BLaER1 treated with 17β-estradiol and CSF1 and Interleukin-3, amounts not matched to agents 10 nM and 100 nM (cell line): ENCODE measurements around the gene YBX2.
"Not testable (repeated sequence)": the region's sequence is repeated elsewhere in the genome, so short reads cannot be mapped to it uniquely, and the experiment has no call there.

Experiments used
- H3K27ac ChIP-seq, 11 experiments: shearing (Covaris generic); formaldehyde crosslinking; 2 replicates each; pipeline ENCODE4 v1.8.1; 2022
- H3K27me3 ChIP-seq, 11 experiments: shearing (Covaris generic); formaldehyde crosslinking; 2 replicates each; pipeline ENCODE4 v1.8.1; 2022
- H3K36me3 ChIP-seq, 11 experiments: shearing (Covaris generic); formaldehyde crosslinking; 2 replicates each; pipeline ENCODE4 v1.8.1; 2022
- H3K4me1 ChIP-seq, 10 experiments: shearing (Covaris generic); formaldehyde crosslinking; 2 replicates each; pipeline ENCODE4 v1.8.1; 2022
- H3K4me2 ChIP-seq, 11 experiments: shearing (Covaris generic); formaldehyde crosslinking; 2 replicates each; pipeline ENCODE4 v1.8.1; 2022
- H3K4me3 ChIP-seq, 10 experiments: shearing (Covaris generic); formaldehyde crosslinking; 2 replicates each; pipeline ENCODE4 v1.8.1; 2022
- H3K9ac ChIP-seq, 11 experiments: shearing (Covaris generic); formaldehyde crosslinking; 2 replicates each; pipeline ENCODE4 v1.8.1; 2022
- H3K9me3 ChIP-seq, 11 experiments: shearing (Covaris generic); formaldehyde crosslinking; replicated peaks in 1 of 11; 2 replicates each; pipeline ENCODE4 v1.8.1; 2022
- H4K20me1 ChIP-seq, 11 experiments: shearing (Covaris generic); formaldehyde crosslinking; 2 replicates each; pipeline ENCODE4 v1.8.1; 2022
- Cebpa-rat ChIP-seq, 11 experiments: shearing (Covaris generic); IDR thresholded peaks; 2 replicates each; pipeline ENCODE4 v1.8.1; 2022

YBX2 gene

DNA sequence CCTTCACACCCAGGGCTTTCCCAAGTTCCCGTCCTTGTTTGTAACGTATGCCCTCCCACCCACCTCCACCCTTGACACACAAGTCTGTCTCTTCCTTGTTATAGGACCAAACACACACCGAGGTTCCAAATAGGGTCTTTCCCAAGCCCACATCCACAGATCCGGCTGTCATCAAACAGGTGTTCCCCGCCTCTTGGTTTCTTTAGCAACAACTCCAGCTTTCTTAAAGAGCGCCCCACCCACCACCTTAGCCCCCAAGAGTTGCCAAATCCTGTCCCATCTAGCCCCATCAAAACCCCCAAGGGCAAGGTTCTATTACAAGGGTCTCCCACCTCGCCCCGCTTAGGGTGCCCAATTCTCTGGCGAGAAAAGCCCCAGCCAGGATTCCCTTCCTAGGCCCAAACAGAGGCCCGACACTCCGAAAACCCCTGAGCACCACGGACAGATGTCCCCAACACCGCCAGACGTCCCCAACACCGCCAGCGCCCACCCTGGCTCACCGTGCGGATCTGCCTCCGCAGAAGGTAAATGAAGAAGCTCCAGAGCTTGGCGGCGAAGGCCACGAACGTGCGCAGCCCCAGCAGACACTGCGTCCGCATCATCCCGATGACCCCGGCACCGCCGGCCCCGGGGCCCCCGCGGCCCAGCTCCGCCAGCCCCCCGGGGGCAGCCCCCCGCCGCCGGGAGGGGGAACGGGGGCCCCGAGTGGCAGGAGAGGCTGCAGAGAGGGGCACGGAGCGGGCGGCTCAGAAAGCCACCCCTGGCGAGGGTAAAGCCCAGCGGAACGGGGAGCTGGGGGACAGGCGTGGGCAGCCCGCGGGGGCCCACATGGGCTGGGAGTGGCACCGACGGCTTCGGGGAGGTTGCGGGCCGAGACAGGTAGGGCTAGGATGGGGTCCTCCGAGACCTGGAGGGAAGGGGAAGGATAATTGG, 43.5 kb downstream of the YBX2 start:
- Histone ChIP-seq H3K36me3 (peaks cover 34 to 58% (median 43%) of the 10 kb centered on the region in 11 experiments), H3K4me2 (peak overlapping the region; percentile 88 to 99 (median 96)), H3K4me1 (peaks cover 25 to 44% (median 34%) of the 10 kb centered on the region in 10 experiments), H4K20me1 (peaks cover 0 to 55% (median 35%) of the 10 kb centered on the region in 11 experiments; a peak in 17 of 22 replicates), H3K9me3 (no peaks in the 10 kb centered on the region), H3K4me3 (peak overlapping the region; percentile 88 to 98 (median 96)), H3K27ac (peak overlapping the region; percentile 90 to 99 (median 97)), H3K27me3 (no peaks in the 10 kb centered on the region), H3K9ac (peak overlapping the region; percentile 86 to 98 (median 96))
- no peak for TF ChIP-seq Cebpa-rat (IDR thresholded peaks at IDR 0.05)

DNA sequence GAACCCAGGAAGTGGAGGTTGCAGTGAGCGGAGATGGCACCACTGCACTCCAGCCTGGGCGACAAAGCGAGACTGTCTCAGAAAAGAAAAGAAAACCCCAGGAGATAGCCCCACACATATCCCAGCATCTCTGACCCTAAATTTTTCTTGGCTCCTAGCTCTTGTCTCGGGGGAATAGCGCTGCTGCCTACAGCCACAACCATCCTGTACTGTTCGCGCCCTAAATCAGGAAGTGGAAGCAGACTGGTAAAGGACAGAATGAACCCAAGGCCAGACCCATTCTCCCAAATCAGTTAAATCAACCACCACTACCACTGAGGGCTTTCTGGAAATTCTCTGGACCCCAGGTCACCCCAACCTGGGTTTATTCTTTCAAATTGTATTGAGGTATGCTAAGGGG, 44.6 kb downstream of the YBX2 start:
- Histone ChIP-seq H3K36me3 (peaks cover 34 to 58% (median 43%) of the 10 kb centered on the region in 11 experiments), H3K27ac (peak overlapping the region; percentile 90 to 99 (median 97); a peak in 21 of 22 replicates), H3K4me1 (peaks cover 25 to 44% (median 34%) of the 10 kb centered on the region in 10 experiments), H3K4me2 (peak overlapping the region; percentile 88 to 99 (median 96)), H3K27me3 (no peaks in the 10 kb centered on the region), H3K9me3 (no peaks in the 10 kb centered on the region), H3K9ac (peak overlapping the region; percentile 86 to 98 (median 96)), H3K4me3 (peak overlapping the region; percentile 88 to 98 (median 96)), H4K20me1 (peaks cover 0 to 54% (median 35%) of the 10 kb centered on the region in 11 experiments; a peak in 17 of 22 replicates)
- TF ChIP-seq Cebpa-rat (IDR thresholded peaks at IDR 0.05) = no peak

DNA sequence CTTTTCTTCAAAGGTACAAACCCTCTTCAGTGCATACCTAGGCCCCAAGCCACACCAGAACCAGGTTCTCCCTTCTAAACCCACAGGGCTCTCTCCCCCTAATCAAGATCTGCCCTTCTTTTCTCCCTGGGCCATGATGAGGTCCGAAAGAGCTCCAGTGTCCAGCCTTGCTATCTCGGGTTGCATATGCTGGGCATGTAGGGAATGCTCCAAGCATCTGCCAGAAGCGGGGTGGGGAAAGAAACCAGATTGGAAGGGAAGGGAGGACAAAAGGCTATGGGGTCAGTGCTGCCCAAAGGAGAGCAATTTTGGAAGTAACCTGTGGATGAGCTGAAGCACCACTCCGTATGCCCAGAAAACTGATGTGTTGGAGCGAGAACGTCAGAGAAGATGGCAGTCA, 45.2 kb downstream of the YBX2 start:
- TF ChIP-seq Cebpa-rat (IDR thresholded peaks at IDR 0.05) = no peak

DNA sequence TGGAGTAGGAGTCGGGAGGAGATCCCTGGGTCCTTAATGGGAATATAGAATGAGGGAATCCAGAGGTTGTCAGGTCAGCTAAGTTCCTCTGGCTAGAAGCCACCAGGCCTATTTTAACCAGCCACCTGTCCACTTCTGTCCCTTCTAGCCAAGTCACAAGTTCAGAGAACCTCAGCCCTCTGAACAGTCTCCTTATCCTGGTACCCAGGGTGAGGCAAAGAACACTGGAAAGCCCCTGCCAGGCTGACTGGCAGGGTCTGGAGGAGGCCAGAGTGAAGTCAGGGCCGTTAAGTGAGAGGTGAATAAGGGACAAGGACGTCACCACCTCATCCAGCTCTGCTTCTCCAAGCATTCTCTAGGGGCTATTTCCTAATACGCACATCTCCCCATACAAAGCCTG, 45.6 kb downstream of the YBX2 start:
- H3K9ac ChIP-seq = peak overlapping the region; percentile 86 to 98 (median 96)
- peaks cover 39 to 58% (median 43%) of the 10 kb centered on the region in 11 experiments for H3K36me3 ChIP-seq
- TF ChIP-seq Cebpa-rat (IDR thresholded peaks at IDR 0.05) = no peak
- no peaks in the 10 kb centered on the region for H3K9me3 ChIP-seq
- no peaks in the 10 kb centered on the region for H3K27me3 ChIP-seq
- peak overlapping the region in 8 of 11 experiments; percentile 90 to 99 (median 98); a peak in 13 of 22 replicates for H3K27ac ChIP-seq
- peak overlapping the region in 8 of 10 experiments; percentile 88 to 98 (median 96); a peak in 14 of 20 replicates for H3K4me3 ChIP-seq
- H4K20me1 ChIP-seq = peaks cover 0 to 61% (median 35%) of the 10 kb centered on the region in 11 experiments; a peak in 17 of 22 replicates
- H3K4me2 ChIP-seq = peak overlapping the region; percentile 88 to 99 (median 96)
- peaks cover 26 to 40% (median 31%) of the 10 kb centered on the region in 10 experiments for H3K4me1 ChIP-seq

More for the DNA sequence above, 45.2 kb downstream of the YBX2 start:
- H3K9ac ChIP-seq = peak overlapping the region; percentile 86 to 98 (median 96)
- peak overlapping the region; percentile 88 to 99 (median 96) for H3K4me2 ChIP-seq
- peak overlapping the region in 10 of 11 experiments; percentile 90 to 99 (median 96); a peak in 19 of 22 replicates for H3K27ac ChIP-seq
- peaks cover 0 to 60% (median 35%) of the 10 kb centered on the region in 11 experiments; a peak in 17 of 22 replicates for H4K20me1 ChIP-seq
- no peaks in the 10 kb centered on the region for H3K27me3 ChIP-seq
- peaks cover 25 to 40% (median 32%) of the 10 kb centered on the region in 10 experiments for H3K4me1 ChIP-seq
- no peaks in the 10 kb centered on the region for H3K9me3 ChIP-seq
- H3K36me3 ChIP-seq = peaks cover 34 to 58% (median 43%) of the 10 kb centered on the region in 11 experiments
- peak overlapping the region; percentile 88 to 98 (median 96) for H3K4me3 ChIP-seq

DNA sequence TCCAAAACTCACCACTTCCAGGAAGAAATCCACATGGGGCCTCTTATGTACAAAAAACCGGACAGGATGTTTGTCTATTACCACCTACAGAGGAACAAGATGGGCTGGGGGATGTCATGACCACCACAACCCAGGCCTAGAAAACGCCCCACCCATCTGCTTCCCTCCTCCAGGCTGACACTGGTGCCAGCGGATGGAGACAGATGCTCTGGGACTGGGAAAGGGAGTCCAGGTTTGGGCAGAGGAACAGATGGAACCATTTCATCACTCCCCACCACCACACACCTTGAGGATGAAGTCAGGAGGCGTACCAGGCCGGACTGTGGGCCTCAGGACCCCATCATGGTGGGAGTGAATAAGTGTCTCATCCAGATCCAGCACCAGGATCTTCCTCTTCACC, 47.7 kb downstream of the YBX2 start:
- Histone ChIP-seq H3K27me3 (no peaks in the 10 kb centered on the region), H3K9me3 (no peaks in the 10 kb centered on the region), H3K27ac (no peak overlapping the region), H3K36me3 (peaks cover 36 to 59% (median 49%) of the 10 kb centered on the region in 11 experiments), H3K4me3 (no peak overlapping the region), H3K4me1 (peaks cover 20 to 38% (median 26%) of the 10 kb centered on the region in 10 experiments), H3K9ac (peak overlapping the region in 9 of 11 experiments; percentile 5 to 46 (median 18); a peak in 9 of 22 replicates), H4K20me1 (peaks cover 0 to 61% (median 35%) of the 10 kb centered on the region in 11 experiments; a peak in 17 of 22 replicates), H3K4me2 (no peak overlapping the region)
- no peak for TF ChIP-seq Cebpa-rat (IDR thresholded peaks at IDR 0.05)

DNA sequence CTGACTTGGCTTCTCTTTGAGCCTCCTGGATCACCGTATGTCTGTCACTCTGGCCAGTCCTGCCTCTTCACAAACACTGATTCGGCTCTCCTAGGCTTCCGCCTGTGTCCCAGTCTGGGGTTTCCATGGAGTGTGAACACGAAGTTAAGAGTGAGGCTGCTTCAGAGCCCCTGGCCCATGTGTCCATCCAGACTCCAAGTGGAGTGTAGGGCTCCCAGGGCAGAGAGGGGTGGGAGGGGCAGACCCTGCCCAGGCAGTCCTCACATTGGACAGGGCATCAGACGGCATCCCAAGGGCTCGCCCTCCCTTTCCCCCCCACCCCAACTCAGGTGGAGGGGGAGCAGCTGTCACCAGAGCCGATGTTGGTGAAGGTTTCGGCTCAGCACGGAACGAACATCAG, 50.6 kb downstream of the YBX2 start:
- H3K9ac ChIP-seq = peak overlapping the region in 9 of 11 experiments; percentile 33 to 100 (median 96); a peak in 11 of 22 replicates
- H3K4me2 ChIP-seq = peak overlapping the region in 4 of 11 experiments; percentile 88 to 99 (median 98); a peak in 6 of 22 replicates
- peaks cover 9 to 40% (median 26%) of the 10 kb centered on the region in 11 experiments; a peak in 18 of 22 replicates for H4K20me1 ChIP-seq
- peak overlapping the region in 2 of 10 experiments; percentile 97 to 99; a peak in 3 of 20 replicates for H3K4me3 ChIP-seq
- peaks cover 24 to 42% (median 30%) of the 10 kb centered on the region in 10 experiments for H3K4me1 ChIP-seq
- not testable (repeated sequence) for H3K27me3 ChIP-seq, H3K9me3 ChIP-seq
- peak overlapping the region in 3 of 11 experiments; percentile 96 to 100 (median 99); a peak in 4 of 22 replicates for H3K27ac ChIP-seq
- H3K36me3 ChIP-seq = peaks cover 45 to 66% (median 53%) of the 10 kb centered on the region in 11 experiments

DNA sequence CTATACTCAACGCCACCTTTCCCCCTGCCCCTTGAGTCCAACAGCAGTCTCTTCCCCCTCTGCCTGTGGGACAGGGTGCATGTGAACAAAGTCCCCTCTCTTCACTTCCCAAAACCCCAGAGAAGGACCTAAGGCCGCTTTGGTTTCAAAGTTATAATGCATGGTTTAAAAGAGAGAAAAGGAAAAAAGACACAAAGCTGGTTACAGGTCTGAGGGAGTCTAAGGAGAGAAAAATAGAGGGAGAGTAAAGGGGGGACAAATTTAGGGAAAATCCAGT, 51.0 kb downstream of the YBX2 start:
- peak overlapping the region; percentile 91 to 100 (median 96) for H3K9ac ChIP-seq
- peaks cover 42 to 64% (median 52%) of the 10 kb centered on the region in 11 experiments for H3K36me3 ChIP-seq
- peak overlapping the region; percentile 85 to 100 (median 96); a peak in 21 of 22 replicates for H3K27ac ChIP-seq
- H3K4me1 ChIP-seq = peaks cover 20 to 38% (median 26%) of the 10 kb centered on the region in 10 experiments
- TF ChIP-seq Cebpa-rat (IDR thresholded peaks at IDR 0.05) = no peak
- H3K27me3 ChIP-seq = no peaks in the 10 kb centered on the region
- peak overlapping the region; percentile 87 to 100 (median 97) for H3K4me2 ChIP-seq
- peaks cover 5 to 35% (median 22%) of the 10 kb centered on the region in 11 experiments; a peak in 17 of 22 replicates for H4K20me1 ChIP-seq
- H3K4me3 ChIP-seq = peak overlapping the region; percentile 86 to 99 (median 90); a peak in 19 of 20 replicates
- H3K9me3 ChIP-seq = no peaks in the 10 kb centered on the region

DNA sequence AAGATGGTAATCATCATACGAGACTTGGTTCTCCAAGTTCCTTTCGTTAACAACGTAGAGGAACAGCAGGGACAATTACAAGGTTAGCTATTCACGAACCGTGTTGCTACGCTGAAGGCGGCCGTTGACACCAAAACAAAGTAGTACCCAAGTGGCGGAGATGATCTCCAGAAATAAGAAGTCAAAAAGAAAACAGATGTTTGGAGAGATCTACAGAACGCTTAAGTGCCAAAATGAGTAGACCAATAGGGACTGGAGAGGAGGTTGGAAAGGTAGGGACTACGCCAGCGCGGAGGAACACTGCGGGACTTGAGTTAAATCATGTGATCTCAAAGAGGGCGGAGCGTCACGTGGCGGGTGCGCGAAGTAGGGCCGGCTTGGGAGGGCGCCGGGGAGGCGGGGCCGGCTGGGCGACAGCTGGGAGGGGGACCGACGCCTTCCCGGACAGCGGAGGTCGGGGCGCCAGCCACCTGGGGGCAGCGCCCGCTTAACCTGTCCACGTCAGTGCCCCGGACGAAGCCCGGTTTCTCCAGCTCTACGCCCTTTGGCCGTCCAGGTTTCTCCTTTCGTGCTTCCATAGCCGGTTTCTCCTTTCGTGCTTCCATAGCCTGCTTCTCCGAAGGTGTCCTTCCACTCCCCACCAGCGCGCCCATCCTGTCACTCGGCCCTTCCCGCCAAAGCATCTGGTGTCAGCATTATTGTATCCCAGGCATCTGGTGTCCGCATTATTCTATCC, 51.6 kb downstream of the YBX2 start:
- Histone ChIP-seq H3K27me3 (no peaks in the 10 kb centered on the region), H4K20me1 (peaks cover 4 to 30% (median 17%) of the 10 kb centered on the region in 11 experiments; a peak in 15 of 22 replicates), H3K4me2 (peak overlapping the region; percentile 87 to 100 (median 97)), H3K9ac (peak overlapping the region; percentile 91 to 100 (median 96)), H3K36me3 (peaks cover 42 to 62% (median 52%) of the 10 kb centered on the region in 11 experiments), H3K4me1 (peaks cover 19 to 33% (median 24%) of the 10 kb centered on the region in 10 experiments), H3K4me3 (peak overlapping the region; percentile 86 to 99 (median 90)), H3K27ac (peak overlapping the region; percentile 85 to 100 (median 96)), H3K9me3 (no peaks in the 10 kb centered on the region)
- TF ChIP-seq Cebpa-rat (IDR thresholded peaks at IDR 0.05) = no peak
